Eye (tissue), 1 donor: ENCODE results near the gene FAM117B.

Source experiments
- DNase-seq: peaks from one replicate; pipeline ENCODE4 v3.0.0-alpha.2; 2015

Gene FAM117B

GRCh38 chr2:202818321-202818720 lies 183.6 kb downstream of the FAM117B start:
- DNase-seq, result no peak
